Right kidney (tissue), 1 donor: Measurements from ENCODE around the gene TPRKB.
"Not testable (repeated sequence)": the region's sequence is repeated elsewhere in the genome, so short reads cannot be mapped to it uniquely, and the experiment has no call there.

Source experiments
- DNase-seq: peaks from one replicate; pipeline ENCODE4 v3.0.0-alpha.2; 2016

Gene TPRKB

GRCh38 chr2:73746015-73746876 lies 9.1 kb upstream of the TPRKB start:
- no peak for DNase-seq

GRCh38 chr2:73740767-73741166 lies 3.6 kb upstream of the TPRKB start:
- no peak for DNase-seq

GRCh38 chr2:73739101-73739500 lies 2.0 kb upstream of the TPRKB start:
- DNase-seq: no peak

GRCh38 chr2:73736378-73736777 lies 767 bp downstream of the TPRKB start:
- no peak for DNase-seq

GRCh38 chr2:73730810-73731209 lies 6.3 kb downstream of the TPRKB start:
- no peak for DNase-seq

- DNase-seq: no peak
Measured at GRCh38 chr2:73728711-73729110, 8.4 kb downstream of the TPRKB start.

- no peak for DNase-seq
Measured at GRCh38 chr2:73728043-73728442, 9.1 kb downstream of the TPRKB start.

- not testable (repeated sequence) for DNase-seq
Measured at GRCh38 chr2:73726657-73727056, 10.5 kb downstream of the TPRKB start.

- DNase-seq: no peak
Measured at GRCh38 chr2:73718851-73719621, 18.1 kb downstream of the TPRKB start.

- no peak for DNase-seq
Measured at GRCh38 chr2:73718421-73718820, 18.7 kb downstream of the TPRKB start.

- DNase-seq: not testable (repeated sequence)
Measured at GRCh38 chr2:73717695-73718094, 19.4 kb downstream of the TPRKB start.

GRCh38 chr2:73717251-73717606 lies 19.9 kb downstream of the TPRKB start:
- no peak for DNase-seq

- no peak for DNase-seq
Measured at GRCh38 chr2:73716543-73717250, 20.4 kb downstream of the TPRKB start.

- DNase-seq: no peak
Measured at GRCh38 chr2:73714091-73714490, 23.1 kb downstream of the TPRKB start.

GRCh38 chr2:73708527-73708926 lies 28.6 kb downstream of the TPRKB start:
- DNase-seq: no peak

- DNase-seq: no peak
Measured at GRCh38 chr2:73707636-73708035, 29.5 kb downstream of the TPRKB start.

- no peak for DNase-seq
Measured at GRCh38 chr2:73707058-73707457, 30.1 kb downstream of the TPRKB start.

GRCh38 chr2:73705091-73705490 lies 32.1 kb downstream of the TPRKB start:
- no peak for DNase-seq

- no peak for DNase-seq
Measured at GRCh38 chr2:73704285-73704684, 32.9 kb downstream of the TPRKB start.

GRCh38 chr2:73703675-73704074 lies 33.5 kb downstream of the TPRKB start:
- DNase-seq: no peak

- not testable (repeated sequence) for DNase-seq
Measured at GRCh38 chr2:73702852-73703493, 34.2 kb downstream of the TPRKB start.

GRCh38 chr2:73701968-73702665 lies 35.0 kb downstream of the TPRKB start:
- no peak for DNase-seq
